CD14-positive monocyte (primary cell): ENCODE data around the gene HPS1. TPM values are rescaled to one million over a fixed set of nuclear protein-coding genes. Genes with fewer than 3 reads are reported as not detected.

Source experiments
- DNase-seq, 3 donors: peaks; one replicate each; pipeline ENCODE4 v3.0.0-alpha.2; 2011 to 2022
- H2AFZ ChIP-seq: 2 replicates; pipeline ENCODE4 v1.6.0; 2012; ENCODE audit warnings: mild to moderate bottlenecking, low read depth, low read length, inconsistent platforms; ENCODE audit not compliant: insufficient read depth, poor library complexity, severe bottlenecking
- H3K27ac ChIP-seq, 2 donors: 1 replicate in 1 of 2; 2 replicates in 1 of 2; pipeline ENCODE4 v1.5.1; 2012 to 2013; ENCODE audit warnings: low read length in 2 of 2, control low read depth in 1 of 2, inconsistent platforms in 1 of 2, low read depth in 1 of 2, mild to moderate bottlenecking in 1 of 2
- H3K27me3 ChIP-seq, 2 donors: one replicate each; pipeline versions ENCODE4 v1.6.0 to v1.6.1; 2011 to 2013; ENCODE audit warnings: low read length in 2 of 2; ENCODE audit not compliant: control insufficient read depth in 2 of 2, insufficient read depth in 2 of 2
- H3K36me3 ChIP-seq, 2 donors: replicated peaks in 1 of 2; 1 replicate in 1 of 2; 2 replicates in 1 of 2; pipeline versions ENCODE4 v1.5.1 to v1.6.1; 2012 to 2013; ENCODE audit warnings: low read length in 2 of 2, control low read depth in 1 of 2, inconsistent platforms in 1 of 2, mild to moderate bottlenecking in 1 of 2; ENCODE audit not compliant: insufficient read depth in 2 of 2, control insufficient read depth in 1 of 2
- H3K4me1 ChIP-seq, 2 donors: 1 replicate in 1 of 2; 2 replicates in 1 of 2; pipeline versions ENCODE4 v1.5.1 to v1.6.1; 2012 to 2013; ENCODE audit warnings: low read length in 2 of 2, control low read depth in 1 of 2, inconsistent platforms in 1 of 2, mild to moderate bottlenecking in 1 of 2, moderate library complexity in 1 of 2; ENCODE audit not compliant: insufficient read depth in 2 of 2, control insufficient read depth in 1 of 2
- H3K4me2 ChIP-seq: replicated peaks from 2 replicates; pipeline ENCODE3; 2012; ENCODE audit warnings: low read length, moderate library complexity, mild to moderate bottlenecking; ENCODE audit not compliant: poor library complexity, severe bottlenecking; ENCODE audit errors: extremely low read depth
- H3K4me3 ChIP-seq, 3 experiments: fragments of 200-600 bp in 1 of 3; sonication (generic) in 1 of 3; replicated peaks in 1 of 3; 1 replicate in 2 of 3; 2 replicates in 1 of 3; pipeline ENCODE4 v1.5.1; 2011 to 2013; ENCODE audit warnings: low read length in 3 of 3, mild to moderate bottlenecking in 3 of 3, control low read depth in 2 of 3, low read depth in 2 of 3, inconsistent platforms in 1 of 3, moderate library complexity in 1 of 3
- H3K79me2 ChIP-seq: 2 replicates; pipeline ENCODE4 v1.6.0; 2012; ENCODE audit warnings: mild to moderate bottlenecking, control low read depth, inconsistent platforms, low read length, moderate library complexity; ENCODE audit not compliant: insufficient read depth
- H3K9ac ChIP-seq: 2 replicates; pipeline ENCODE4 v1.6.0; 2017; ENCODE audit warnings: low read length, mild to moderate bottlenecking; ENCODE audit not compliant: insufficient read depth, poor library complexity, severe bottlenecking
- H3K9me3 ChIP-seq, 2 donors: replicated peaks in 1 of 2; 1 replicate in 1 of 2; 2 replicates in 1 of 2; pipeline versions ENCODE4 v1.5.1 to v1.6.1; 2012 to 2013; ENCODE audit warnings: low read length in 2 of 2, control low read depth in 1 of 2; ENCODE audit not compliant: control insufficient read depth in 1 of 2, insufficient read depth in 1 of 2
- H4K20me1 ChIP-seq: 2 replicates; pipeline ENCODE4 v1.6.0; 2012; ENCODE audit warnings: mild to moderate bottlenecking, low read length, control low read depth, moderate library complexity; ENCODE audit not compliant: insufficient read depth
- H3K27ac Mint-ChIP-seq, 7 donors: one replicate each; pipeline ENCODE4 v1.8.0; 2020; ENCODE audit warnings: mild to moderate bottlenecking in 7 of 7, mixed read lengths in 7 of 7, moderate library complexity in 6 of 7, inconsistent platforms in 2 of 7
- H3K27me3 Mint-ChIP-seq, 3 donors: one replicate each; pipeline ENCODE4 v1.8.0; 2021 to 2022; ENCODE audit warnings: low read depth in 3 of 3, mild to moderate bottlenecking in 3 of 3, mixed read lengths in 3 of 3, moderate library complexity in 3 of 3, inconsistent platforms in 1 of 3
- H3K36me3 Mint-ChIP-seq, 2 donors: one replicate each; pipeline ENCODE4 v1.8.0; 2020; ENCODE audit warnings: mixed read lengths in 2 of 2, inconsistent platforms in 1 of 2, mild to moderate bottlenecking in 1 of 2
- H3K4me1 Mint-ChIP-seq: one replicate; pipeline ENCODE4 v1.8.0; 2020; ENCODE audit warnings: mild to moderate bottlenecking, mixed read lengths
- H3K4me3 Mint-ChIP-seq, 2 donors: one replicate each; pipeline ENCODE4 v1.8.0; 2020; ENCODE audit warnings: mild to moderate bottlenecking in 2 of 2, mixed read lengths in 2 of 2, moderate library complexity in 1 of 2
- H3K9me3 Mint-ChIP-seq, 7 donors: one replicate each; pipeline ENCODE4 v1.8.0; 2020 to 2022; ENCODE audit warnings: mixed read lengths in 7 of 7, mild to moderate bottlenecking in 6 of 7, moderate library complexity in 6 of 7, inconsistent platforms in 2 of 7
- WGBS: methylation state at CpG from one replicate; pipeline ENCODE4 v1.1.5; 2013; ENCODE audit warnings: missing lambda C conversion rate; ENCODE audit not compliant: insufficient coverage; 5-methylcytosine and 5-hydroxymethylcytosine counted together
- intact Hi-C, 2 donors: fragments of 100-400 bp; cut with micrococcal nuclease; formaldehyde crosslinking; loops; one replicate each; pipeline versions ENCODE4 v1.15.0 to v1.15.1; 2023
- polyA plus RNA-seq, 3 donors: library from polyadenylated mRNA; depleted of rRNA in 1 of 3; unstranded in 2 of 3; stranded (reverse) in 1 of 3; fragments of 300-500 nt in 2 of 3; fragments of >200 nt in 1 of 3; fragmentation: Illumina TruSeq in 2 of 3; gene quantifications; 1 replicate in 2 of 3; 2 replicates in 1 of 3; pipeline ENCODE4 v1.2.3, GENCODE V29; 2012 to 2021
- TF ChIP-seq, protein P1 (sequence below): fragments of 200-600 bp; IDR thresholded peaks from one replicate; pipeline ENCODE4 v1.8.0; 2022; ENCODE audit warnings: antibody characterized with exemption, mild to moderate bottlenecking

The HPS1 gene
- polyA plus RNA-seq, 3 donors: 73.0 to 135 (median 85.2) TPM

DNA sequence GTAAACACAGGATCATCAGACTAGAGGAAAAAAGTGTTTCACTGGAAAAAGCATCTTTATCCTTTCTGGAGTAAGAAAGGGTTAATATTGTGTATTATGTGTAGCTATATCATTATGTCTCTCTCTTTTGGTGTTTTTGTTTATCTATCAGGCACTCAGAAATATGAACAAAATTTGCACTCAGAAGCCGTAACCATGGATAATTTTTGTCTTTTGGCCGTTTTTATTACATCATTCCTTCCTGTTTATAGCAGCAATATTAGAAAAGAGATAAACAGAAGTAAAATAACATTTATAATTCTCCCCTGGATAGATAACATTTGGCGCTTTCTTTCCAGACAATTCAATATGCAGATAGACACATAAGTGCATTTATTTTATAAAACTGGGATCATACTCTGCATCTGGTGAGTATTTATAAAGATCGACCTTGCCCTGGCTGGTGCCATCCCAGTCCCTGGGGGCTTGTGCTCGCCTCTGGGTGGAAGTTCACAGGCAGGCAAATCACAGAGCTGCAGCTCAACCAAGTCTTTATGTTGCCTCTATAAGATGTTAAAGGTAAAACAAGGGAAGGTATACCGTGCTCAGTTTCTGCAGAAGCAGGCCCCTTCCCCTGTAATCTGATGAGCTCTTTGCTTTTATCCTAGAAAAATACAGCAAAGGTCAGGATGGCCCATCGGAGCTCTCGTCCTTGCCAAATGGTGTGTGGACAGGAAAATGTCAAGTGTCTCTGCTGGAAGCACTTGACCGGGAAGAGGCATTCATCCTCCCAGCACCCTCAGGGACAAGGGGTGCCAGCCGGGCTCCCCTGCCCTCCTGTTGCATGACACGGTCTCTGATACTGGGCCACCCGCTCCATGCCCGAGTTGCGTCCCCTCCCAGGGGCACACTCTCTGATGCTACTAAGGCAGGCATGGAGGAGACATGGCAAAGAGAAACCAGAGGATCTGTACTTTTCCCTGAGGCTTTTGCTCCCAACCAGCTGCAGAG lies 75.6 kb downstream of the HPS1 start:
- Mint-ChIP-seq H3K36me3 (no peaks in the 10 kb centered on the region), H3K4me3 (no peak overlapping the region), H3K27ac (peak overlapping the region in 2 of 7 donors; percentile 17 to 60), H3K9me3 (peaks cover 0 to 2% (median 0%) of the 10 kb centered on the region in 7 donors), H3K27me3 (peaks cover 0 to 15% (median 14%) of the 10 kb centered on the region in 3 donors), H3K4me1 (peaks cover 12% of the 10 kb centered on the region)
- Histone ChIP-seq H3K79me2 (no peaks in the 10 kb centered on the region), H3K9me3 (no peaks in the 10 kb centered on the region), H3K4me3 (no peak overlapping the region), H2AFZ (no peak overlapping the region), H3K27me3 (no peaks in the 10 kb centered on the region), H3K4me1 (no peaks in the 10 kb centered on the region), H3K4me2 (no peak overlapping the region), H3K9ac (no peak overlapping the region), H4K20me1 (no peaks in the 10 kb centered on the region), H3K27ac (no peak overlapping the region), H3K36me3 (no peaks in the 10 kb centered on the region)
- no peak for DNase-seq
- intact Hi-C loops: no loop called here
- TF ChIP-seq, protein P1, sequence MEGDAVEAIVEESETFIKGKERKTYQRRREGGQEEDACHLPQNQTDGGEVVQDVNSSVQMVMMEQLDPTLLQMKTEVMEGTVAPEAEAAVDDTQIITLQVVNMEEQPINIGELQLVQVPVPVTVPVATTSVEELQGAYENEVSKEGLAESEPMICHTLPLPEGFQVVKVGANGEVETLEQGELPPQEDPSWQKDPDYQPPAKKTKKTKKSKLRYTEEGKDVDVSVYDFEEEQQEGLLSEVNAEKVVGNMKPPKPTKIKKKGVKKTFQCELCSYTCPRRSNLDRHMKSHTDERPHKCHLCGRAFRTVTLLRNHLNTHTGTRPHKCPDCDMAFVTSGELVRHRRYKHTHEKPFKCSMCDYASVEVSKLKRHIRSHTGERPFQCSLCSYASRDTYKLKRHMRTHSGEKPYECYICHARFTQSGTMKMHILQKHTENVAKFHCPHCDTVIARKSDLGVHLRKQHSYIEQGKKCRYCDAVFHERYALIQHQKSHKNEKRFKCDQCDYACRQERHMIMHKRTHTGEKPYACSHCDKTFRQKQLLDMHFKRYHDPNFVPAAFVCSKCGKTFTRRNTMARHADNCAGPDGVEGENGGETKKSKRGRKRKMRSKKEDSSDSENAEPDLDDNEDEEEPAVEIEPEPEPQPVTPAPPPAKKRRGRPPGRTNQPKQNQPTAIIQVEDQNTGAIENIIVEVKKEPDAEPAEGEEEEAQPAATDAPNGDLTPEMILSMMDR: no peak
- 92% methylated on average over 7 of the region's 14 CpGs for WGBS

DNA sequence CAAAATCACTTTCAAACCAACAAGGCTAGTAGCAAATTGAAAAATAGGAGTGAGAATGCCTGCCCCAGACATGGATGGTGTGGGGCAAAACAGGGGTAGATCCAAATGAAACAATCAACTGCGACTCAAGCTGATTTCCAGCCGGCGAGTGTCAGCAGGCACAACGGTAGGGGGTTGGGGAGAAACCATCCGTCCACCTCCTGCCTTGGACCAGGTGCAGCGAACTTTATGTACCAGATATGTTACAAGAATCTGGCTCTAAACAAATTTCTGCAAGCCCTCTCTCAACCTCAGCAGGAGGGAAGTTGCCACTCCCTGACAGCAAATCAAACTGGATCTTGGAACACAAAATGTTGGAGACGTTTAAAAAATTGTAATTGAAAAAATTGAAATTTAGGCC lies 76.9 kb downstream of the HPS1 start:
- Histone ChIP-seq H3K36me3 (no peaks in the 10 kb centered on the region), H3K27ac (no peak overlapping the region), H3K4me1 (no peaks in the 10 kb centered on the region), H3K4me3 (no peak overlapping the region), H3K9me3 (no peaks in the 10 kb centered on the region), H3K79me2 (no peaks in the 10 kb centered on the region), H3K9ac (no peak overlapping the region), H3K4me2 (no peak overlapping the region), H3K27me3 (no peaks in the 10 kb centered on the region), H2AFZ (no peak overlapping the region), H4K20me1 (no peaks in the 10 kb centered on the region)
- peaks cover 0 to 2% (median 0%) of the 10 kb centered on the region in 7 donors for H3K9me3 Mint-ChIP-seq
- intact Hi-C loops: no loop called here
- no peak overlapping the region for H3K27ac Mint-ChIP-seq
- no peak for DNase-seq
- no peak overlapping the region for H3K4me3 Mint-ChIP-seq
- peaks cover 14% of the 10 kb centered on the region for H3K4me1 Mint-ChIP-seq
- no peaks in the 10 kb centered on the region for H3K36me3 Mint-ChIP-seq
- H3K27me3 Mint-ChIP-seq: peaks cover 0 to 11% (median 10%) of the 10 kb centered on the region in 3 donors
- 97% methylated on average over 6 of the region's 7 CpGs for WGBS
- TF ChIP-seq, protein P1: no peak
